ENCODE data around the gene NDRG2.
"Not testable (repeated sequence)": the region's sequence is repeated elsewhere in the genome, so short reads cannot be mapped to it uniquely, and the experiment has no call there.

NDRG2 gene

DNA sequence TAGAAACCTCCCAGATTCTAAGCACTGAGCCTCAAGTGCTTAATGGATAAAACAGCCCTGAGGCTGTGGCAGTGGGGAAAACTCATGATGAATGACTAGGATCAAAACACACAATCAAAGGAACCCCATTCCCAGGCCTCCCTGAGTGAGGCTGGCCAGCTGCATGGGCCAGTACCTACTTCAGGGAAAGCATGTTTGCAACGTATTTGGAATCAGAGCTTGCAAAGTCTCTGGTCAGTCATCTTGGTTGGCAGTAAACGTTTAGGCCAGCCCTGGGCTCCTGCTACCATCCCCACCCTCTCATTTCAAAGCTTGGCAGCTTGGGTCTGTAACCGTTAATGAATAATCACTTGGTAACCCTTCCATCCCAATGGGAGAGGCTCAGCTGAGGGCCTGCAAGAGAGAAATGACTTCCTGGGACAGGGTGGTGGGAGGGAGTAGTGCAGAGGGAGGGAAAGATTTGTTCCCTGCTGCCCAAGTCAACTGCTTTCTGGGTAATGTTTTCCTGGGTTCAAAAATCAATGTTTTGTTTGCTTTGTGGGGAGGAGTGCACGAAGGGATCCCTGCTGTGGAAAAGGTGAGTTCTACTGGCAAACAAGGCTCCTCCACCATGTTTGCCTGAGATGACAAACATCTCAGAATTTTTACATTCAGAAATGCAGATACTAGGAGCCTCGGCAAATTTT is 30.7 kb upstream of the NDRG2 start:
- DNase-seq (ENCODE audit: low read depth in 2 of 2): no peak

GRCh38 chr14:21054768-21055145 is 29.9 kb upstream of the NDRG2 start:
- no peak for DNase-seq (ENCODE audit: low read depth in 2 of 2)

DNA sequence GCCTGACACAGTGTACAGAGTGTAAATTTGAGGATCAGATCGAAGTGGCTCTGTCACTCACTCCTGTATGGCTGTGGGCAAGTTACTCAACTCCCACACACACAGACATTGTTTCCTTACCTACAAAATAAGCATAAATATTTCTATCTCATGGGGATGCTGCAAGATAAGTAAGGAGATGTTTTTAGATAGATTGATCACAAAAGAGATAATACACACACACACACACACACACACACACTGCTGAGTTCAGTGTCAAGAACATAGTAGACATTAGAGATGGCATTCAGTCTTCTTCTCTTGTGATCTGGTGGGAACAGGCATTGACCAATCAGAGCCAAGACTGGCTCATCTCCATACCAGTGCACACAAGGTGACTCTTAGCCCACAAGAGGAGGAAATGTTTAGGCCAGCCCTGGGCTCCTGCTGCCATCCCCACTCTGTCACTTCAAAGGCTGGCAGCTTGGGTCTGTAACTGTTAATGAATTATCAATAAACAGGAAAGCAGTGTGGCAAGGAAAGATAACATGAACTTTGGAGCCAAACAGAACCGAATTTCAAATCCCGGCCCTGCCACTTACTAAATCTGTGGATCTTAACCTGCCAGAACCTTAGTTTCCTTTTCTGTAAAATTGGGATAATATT is 29.4 kb upstream of the NDRG2 start:
- DNase-seq (ENCODE audit: low read depth in 2 of 2): no peak

GRCh38 chr14:21053184-21054122 is 28.6 kb upstream of the NDRG2 start:
- DNase-seq (ENCODE audit: low read depth in 2 of 2): no peak

- no peak for DNase-seq (ENCODE audit: low read depth in 2 of 2)
Observed at GRCh38 chr14:21050597-21050996, 25.7 kb upstream of the NDRG2 start.

- no peak for DNase-seq (ENCODE audit: low read depth in 2 of 2)
Observed at GRCh38 chr14:21049271-21049673, 24.4 kb upstream of the NDRG2 start.

- no peak for DNase-seq (ENCODE audit: low read depth in 2 of 2)
Observed at GRCh38 chr14:21048638-21049037, 23.8 kb upstream of the NDRG2 start.

- no peak for DNase-seq (ENCODE audit: low read depth in 2 of 2)
Observed at GRCh38 chr14:21047378-21047781, 22.5 kb upstream of the NDRG2 start.

DNA sequence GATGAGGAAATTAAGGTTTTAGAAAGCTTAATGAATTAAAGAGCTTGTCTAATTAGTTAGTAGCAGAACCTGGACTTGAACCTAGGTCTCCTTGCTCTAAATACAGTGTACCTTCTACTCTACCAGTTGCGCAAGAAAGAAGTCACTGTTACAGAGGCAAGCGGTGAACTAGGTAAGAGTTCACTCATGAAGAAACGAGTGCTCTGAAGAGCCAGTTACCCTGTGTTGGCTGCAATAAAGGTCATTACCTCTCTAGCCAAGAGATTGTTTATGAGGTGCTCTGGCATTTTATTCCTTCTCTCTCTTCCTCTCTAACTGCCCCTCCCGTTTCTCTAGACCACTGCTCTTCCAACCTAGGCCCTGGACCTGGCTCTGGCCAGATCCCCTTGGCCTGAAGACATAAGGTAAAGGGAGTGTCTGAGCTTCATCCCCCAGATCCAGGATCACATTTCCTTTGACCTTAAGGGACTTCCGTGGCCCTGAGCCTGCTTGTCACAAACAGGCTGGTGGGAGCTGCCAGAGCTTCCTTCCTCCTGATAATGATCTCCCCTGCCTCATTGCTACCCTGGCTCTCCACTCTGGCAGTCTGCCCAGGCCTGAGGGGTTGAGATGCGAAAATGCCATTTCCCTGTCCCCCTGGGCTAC is 19.2 kb upstream of the NDRG2 start:
- DNase-seq (ENCODE audit: low read depth in 2 of 2): no peak

- no peak for DNase-seq (ENCODE audit: low read depth in 2 of 2)
Observed at GRCh38 chr14:21043387-21043973, 18.6 kb upstream of the NDRG2 start.

DNA sequence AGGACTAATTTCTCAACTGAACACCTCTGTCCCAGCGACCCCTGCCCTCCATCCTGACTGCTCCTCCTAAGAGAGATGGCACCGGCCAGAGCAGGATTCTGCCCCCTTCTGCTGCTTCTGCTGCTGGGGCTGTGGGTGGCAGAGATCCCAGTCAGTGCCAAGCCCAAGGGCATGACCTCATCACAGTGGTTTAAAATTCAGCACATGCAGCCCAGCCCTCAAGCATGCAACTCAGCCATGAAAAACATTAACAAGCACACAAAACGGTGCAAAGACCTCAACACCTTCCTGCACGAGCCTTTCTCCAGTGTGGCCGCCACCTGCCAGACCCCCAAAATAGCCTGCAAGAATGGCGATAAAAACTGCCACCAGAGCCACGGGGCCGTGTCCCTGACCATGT is 18.1 kb upstream of the NDRG2 start:
- DNase-seq (ENCODE audit: low read depth in 2 of 2): no peak

- no peak for DNase-seq (ENCODE audit: low read depth in 2 of 2)
Observed at GRCh38 chr14:21041676-21042433, 17.0 kb upstream of the NDRG2 start, which contains the start of gene RNASE7. Gene RNASE7 (plus strand): TSS chr14:21042362. CDS start chr14:21042993, 631 bp downstream.

GRCh38 chr14:21040941-21041340 is 16.1 kb upstream of the NDRG2 start:
- not testable (repeated sequence) for DNase-seq (ENCODE audit: low read depth in 2 of 2)

DNA sequence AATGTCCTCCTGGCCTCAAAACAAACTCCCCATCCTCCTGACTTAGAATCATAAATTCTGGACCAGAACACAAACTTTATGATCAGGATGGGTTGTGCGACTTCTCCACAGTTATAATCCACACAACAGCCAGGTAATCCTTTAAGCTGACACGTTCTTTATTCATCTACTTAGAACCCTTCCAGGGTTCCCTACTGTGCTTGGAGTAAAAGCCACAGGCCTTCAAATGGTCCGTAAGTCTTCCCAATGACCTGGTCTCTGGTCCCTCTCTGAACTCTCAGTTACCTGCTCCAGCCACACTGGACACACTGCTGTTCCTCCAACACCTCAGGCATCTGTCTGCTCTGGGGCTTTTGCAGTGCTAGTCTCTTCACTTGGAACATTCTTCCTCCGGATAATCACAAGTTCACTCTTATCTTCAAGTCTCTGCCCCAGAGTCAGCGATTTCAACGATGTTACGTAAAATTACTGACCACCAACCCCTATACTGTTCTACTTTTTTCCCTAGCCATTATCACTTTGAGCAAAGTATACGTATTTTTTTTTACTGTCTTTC is 15.6 kb upstream of the NDRG2 start:
- DNase-seq (ENCODE audit: low read depth in 2 of 2): no peak

- no peak for DNase-seq (ENCODE audit: low read depth in 2 of 2)
Observed at GRCh38 chr14:21039585-21040369, 14.9 kb upstream of the NDRG2 start.

DNA sequence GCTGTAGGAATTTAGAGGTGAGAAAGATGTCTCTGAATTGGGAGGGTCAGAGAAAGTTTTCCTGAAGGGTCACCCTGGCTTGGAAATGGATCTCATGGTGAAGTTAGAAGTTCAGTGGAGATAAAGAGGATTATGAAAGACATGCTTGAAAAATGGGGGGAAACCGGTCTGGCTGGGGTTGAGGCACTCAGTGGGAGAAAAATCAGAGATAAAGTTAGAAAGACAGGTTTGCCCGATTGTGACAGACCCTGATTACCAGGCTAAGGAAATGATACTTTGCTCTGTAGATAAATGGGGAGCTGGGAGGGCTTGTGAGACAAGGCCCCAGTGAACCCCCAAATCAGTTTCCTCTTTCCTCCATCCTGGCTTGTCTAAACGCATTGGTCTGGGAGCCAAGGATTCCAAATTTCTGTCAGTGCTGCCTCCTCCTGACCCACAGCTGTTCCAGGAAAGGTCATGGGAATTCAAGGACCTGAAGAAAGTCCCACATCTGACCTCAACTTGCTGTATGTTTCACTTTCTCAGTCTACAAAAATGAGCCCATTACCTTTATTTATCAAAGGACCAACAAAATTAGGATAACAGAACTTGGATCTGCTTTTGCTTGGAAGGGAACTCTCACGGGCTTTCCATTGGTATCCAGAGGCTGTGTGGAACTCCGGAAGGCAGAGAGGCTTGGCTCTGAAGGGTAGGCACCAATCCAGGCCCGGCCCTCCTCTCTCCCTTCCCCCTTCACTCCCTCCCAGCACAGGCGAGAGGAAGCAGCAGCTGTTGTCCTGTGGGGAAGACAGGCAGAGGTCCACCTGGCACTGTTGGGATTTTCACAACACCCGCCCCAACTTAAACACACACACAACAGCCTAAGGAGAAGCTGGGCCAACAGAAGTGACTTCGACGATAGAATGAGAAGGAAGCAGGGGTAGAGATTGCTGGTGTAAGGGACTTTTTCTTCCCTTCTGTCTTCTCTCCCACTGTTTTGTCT is 13.9 kb upstream of the NDRG2 start:
- DNase-seq (ENCODE audit: low read depth in 2 of 2): no peak

DNA sequence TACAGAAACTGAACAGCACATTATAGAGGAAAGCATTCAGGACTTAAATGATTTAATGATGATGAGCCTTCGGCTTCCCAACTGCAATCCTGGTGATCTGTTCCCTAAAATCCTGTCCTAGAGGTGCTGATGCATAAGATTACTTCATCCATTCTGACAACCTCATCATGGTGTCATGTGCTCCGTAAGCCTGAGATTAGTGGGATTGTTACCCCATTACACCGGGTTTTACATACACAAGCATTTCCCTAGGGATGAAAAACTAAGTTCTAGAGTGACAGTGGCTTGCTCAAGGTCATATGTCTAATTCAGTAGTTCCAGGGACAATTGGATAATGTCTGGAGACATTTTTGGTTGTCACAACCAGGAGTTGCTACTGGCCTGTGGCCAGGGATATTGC is 12.3 kb upstream of the NDRG2 start:
- no peak for DNase-seq (ENCODE audit: low read depth in 2 of 2)

- DNase-seq (ENCODE audit: low read depth in 2 of 2): no peak
Observed at GRCh38 chr14:21036751-21037150, 11.9 kb upstream of the NDRG2 start.

GRCh38 chr14:21034707-21035106 is 9.8 kb upstream of the NDRG2 start, which contains the start of gene RNASE13:
Gene RNASE13 (minus strand): TSS chr14:21034807. CDS start chr14:21034288, 519 bp downstream.
- no peak for DNase-seq (ENCODE audit: low read depth in 2 of 2)
